ENCODE results near the gene AGBL4.

DNA sequence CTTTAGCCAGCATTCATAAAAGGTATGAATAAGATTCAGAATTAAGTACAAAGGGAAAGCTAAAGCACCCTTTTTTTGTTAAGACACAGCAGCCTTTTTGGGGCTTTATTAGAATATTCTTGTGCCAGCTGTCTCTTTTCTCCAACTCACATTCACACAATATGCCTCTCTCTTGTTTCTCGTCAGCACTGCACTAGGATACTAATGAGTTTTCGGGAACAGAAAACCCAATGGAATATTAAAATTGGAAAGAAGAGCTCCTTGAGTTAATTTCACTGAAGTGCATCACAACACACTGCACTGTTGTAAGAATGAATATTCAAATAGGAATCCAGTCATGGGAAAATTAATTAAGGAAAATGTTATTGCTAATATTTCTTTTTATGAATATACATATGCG is 836.7 kb downstream of the AGBL4 start:
- TF ChIP-seq, protein P1, sequence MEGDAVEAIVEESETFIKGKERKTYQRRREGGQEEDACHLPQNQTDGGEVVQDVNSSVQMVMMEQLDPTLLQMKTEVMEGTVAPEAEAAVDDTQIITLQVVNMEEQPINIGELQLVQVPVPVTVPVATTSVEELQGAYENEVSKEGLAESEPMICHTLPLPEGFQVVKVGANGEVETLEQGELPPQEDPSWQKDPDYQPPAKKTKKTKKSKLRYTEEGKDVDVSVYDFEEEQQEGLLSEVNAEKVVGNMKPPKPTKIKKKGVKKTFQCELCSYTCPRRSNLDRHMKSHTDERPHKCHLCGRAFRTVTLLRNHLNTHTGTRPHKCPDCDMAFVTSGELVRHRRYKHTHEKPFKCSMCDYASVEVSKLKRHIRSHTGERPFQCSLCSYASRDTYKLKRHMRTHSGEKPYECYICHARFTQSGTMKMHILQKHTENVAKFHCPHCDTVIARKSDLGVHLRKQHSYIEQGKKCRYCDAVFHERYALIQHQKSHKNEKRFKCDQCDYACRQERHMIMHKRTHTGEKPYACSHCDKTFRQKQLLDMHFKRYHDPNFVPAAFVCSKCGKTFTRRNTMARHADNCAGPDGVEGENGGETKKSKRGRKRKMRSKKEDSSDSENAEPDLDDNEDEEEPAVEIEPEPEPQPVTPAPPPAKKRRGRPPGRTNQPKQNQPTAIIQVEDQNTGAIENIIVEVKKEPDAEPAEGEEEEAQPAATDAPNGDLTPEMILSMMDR (IDR thresholded peaks at IDR 0.05) = no peak
- no peak for TF ChIP-seq POLR2A (IDR thresholded peaks at IDR 0.05)
